ENCODE measurements around the gene UBAP2L.

GRCh38 chr1:154176337-154176736, 44.4 kb upstream of the UBAP2L start:
- no peak for TF ChIP-seq EZH2 (IDR thresholded peaks at IDR 0.05; ENCODE audit: insufficient read depth, low read length)
- no peak for TF ChIP-seq CTCF (IDR thresholded peaks at IDR 0.05; ENCODE audit: insufficient read depth, low read depth, low read length)
